Fibroblast of upper back skin (primary cell): Measurements from ENCODE around the gene CYP27B1.
"Not testable (repeated sequence)": the region's sequence is repeated elsewhere in the genome, so short reads cannot be mapped to it uniquely, and the experiment has no call there.

Experiments used
- DNase-seq: peaks from one replicate; pipeline ENCODE4 v3.0.0-alpha.2; 2013

Gene CYP27B1

GRCh38 chr12:57782608-57783465 is 16.0 kb upstream of the CYP27B1 start, which contains the start of gene TSFM:
Gene TSFM (plus strand): TSS chr12:57782787. CDS start chr12:57782802, 15 bp downstream.
- peak; percentile 92 for DNase-seq

GRCh38 chr12:57782243-57782607 is 15.3 kb upstream of the CYP27B1 start:
- DNase-seq: no peak

GRCh38 chr12:57781801-57782200 is 14.9 kb upstream of the CYP27B1 start:
- no peak for DNase-seq

- no peak for DNase-seq
These were observed 14.4 kb upstream of the CYP27B1 start for GRCh38 chr12:57781244-57781643.

- no peak for DNase-seq
These were observed 13.5 kb upstream of the CYP27B1 start for GRCh38 chr12:57780284-57780897.

GRCh38 chr12:57779736-57780135 is 12.9 kb upstream of the CYP27B1 start:
- no peak for DNase-seq

GRCh38 chr12:57777911-57778310 is 11.0 kb upstream of the CYP27B1 start:
- DNase-seq: no peak

- no peak for DNase-seq
These were observed 10.5 kb upstream of the CYP27B1 start for GRCh38 chr12:57777367-57777766.

GRCh38 chr12:57776247-57776587 is 9.3 kb upstream of the CYP27B1 start:
- DNase-seq: no peak

GRCh38 chr12:57775563-57776246 is 8.8 kb upstream of the CYP27B1 start:
- no peak for DNase-seq

GRCh38 chr12:57775044-57775443 is 8.2 kb upstream of the CYP27B1 start:
- no peak for DNase-seq

GRCh38 chr12:57774634-57775033 is 7.8 kb upstream of the CYP27B1 start:
- DNase-seq: not testable (repeated sequence)

GRCh38 chr12:57772429-57773322 is 5.8 kb upstream of the CYP27B1 start, which contains the start of gene EEF1AKMT3:
Gene EEF1AKMT3 (plus strand): TSS chr12:57772614. CDS start chr12:57772725, 111 bp downstream.
- DNase-seq: peak; percentile 41

- DNase-seq: peak; percentile 97
These were observed 5.1 kb upstream of the CYP27B1 start, which contains the start of gene METTL1 for GRCh38 chr12:57771873-57772428. Gene METTL1 (minus strand): TSS chr12:57772105. CDS start chr12:57772083, 22 bp downstream.

- peak; percentile 92 for DNase-seq
These were observed 4.5 kb upstream of the CYP27B1 start for GRCh38 chr12:57771236-57771872.

GRCh38 chr12:57770734-57771133 is 3.9 kb upstream of the CYP27B1 start:
- DNase-seq: no peak

- no peak for DNase-seq
These were observed 2.7 kb upstream of the CYP27B1 start for GRCh38 chr12:57769594-57769993.

- DNase-seq: no peak
These were observed 998 bp upstream of the CYP27B1 start for GRCh38 chr12:57767876-57768275.

- DNase-seq: no peak
These were observed 424 bp upstream of the CYP27B1 start for GRCh38 chr12:57767305-57767698.

GRCh38 chr12:57765698-57766463 is 997 bp downstream of the CYP27B1 start:
- no peak for DNase-seq
